Nephron (organoid): ENCODE data around the gene GTF2IRD1.
"Not testable (repeated sequence)": the region's sequence is repeated elsewhere in the genome, so short reads cannot be mapped to it uniquely, and the experiment has no call there.

ENCODE experiments used
- H3K27ac Mint-ChIP-seq, 3 experiments: 2 replicates each; pipeline ENCODE4 v1.8.0; 2020; ENCODE audit warnings: mixed read lengths in 3 of 3, mild to moderate bottlenecking in 2 of 3, moderate library complexity in 1 of 3
- H3K27me3 Mint-ChIP-seq: 2 replicates; pipeline ENCODE4 v1.8.0; 2021; ENCODE audit warnings: low read depth, mild to moderate bottlenecking, moderate library complexity, mixed read lengths
- H3K36me3 Mint-ChIP-seq: 2 replicates; pipeline ENCODE4 v1.8.0; 2020; ENCODE audit warnings: low read depth, mixed read lengths
- H3K4me1 Mint-ChIP-seq: 2 replicates; pipeline ENCODE4 v1.8.0; 2020; ENCODE audit warnings: mixed read lengths
- H3K4me3 Mint-ChIP-seq, 3 experiments: 2 replicates each; pipeline ENCODE4 v1.8.0; 2020; ENCODE audit warnings: mild to moderate bottlenecking in 3 of 3, mixed read lengths in 3 of 3, moderate library complexity in 2 of 3
- H3K9me3 Mint-ChIP-seq: 2 replicates; pipeline ENCODE4 v1.8.0; 2020; ENCODE audit warnings: mixed read lengths
- CTCF ChIP-seq, 3 experiments: fragments of 200-600 bp; sonication (generic); IDR thresholded peaks; one replicate each; pipeline ENCODE4 v1.5.0; 2021; ENCODE audit warnings: antibody characterized with exemption in 3 of 3; ENCODE audit not compliant: unreplicated experiment in 3 of 3

GTF2IRD1 gene

GRCh38 chr7:74417419-74417971 is 36.2 kb upstream of the GTF2IRD1 start:
- TF ChIP-seq CTCF (IDR thresholded peaks at IDR 0.05; ENCODE audit: unreplicated experiment in 3 of 3), result peak; percentile 95 to 97 (median 97)
- no peak overlapping the region for H3K4me3 Mint-ChIP-seq
- no peaks in the 10 kb centered on the region for H3K4me1 Mint-ChIP-seq
- no peak overlapping the region for H3K27ac Mint-ChIP-seq
- no peaks in the 10 kb centered on the region for H3K9me3 Mint-ChIP-seq
- no peaks in the 10 kb centered on the region for H3K36me3 Mint-ChIP-seq
- no peaks in the 10 kb centered on the region for H3K27me3 Mint-ChIP-seq

- Mint-ChIP-seq H3K27me3 (no peaks in the 10 kb centered on the region), H3K27ac (peak overlapping the region in 1 of 3 experiments; percentile 1), H3K4me3 (no peak overlapping the region), H3K36me3 (no peaks in the 10 kb centered on the region), H3K9me3 (no peaks in the 10 kb centered on the region), H3K4me1 (no peaks in the 10 kb centered on the region)
- no peak for TF ChIP-seq CTCF (IDR thresholded peaks at IDR 0.05; ENCODE audit: unreplicated experiment in 3 of 3)
Observed at GRCh38 chr7:74418076-74418475, 35.6 kb upstream of the GTF2IRD1 start.

GRCh38 chr7:74418538-74418937 is 35.2 kb upstream of the GTF2IRD1 start:
- Mint-ChIP-seq H3K4me1 (no peaks in the 10 kb centered on the region), H3K27ac (peak overlapping the region in 1 of 3 experiments; percentile 1), H3K9me3 (no peaks in the 10 kb centered on the region), H3K36me3 (no peaks in the 10 kb centered on the region), H3K27me3 (no peaks in the 10 kb centered on the region), H3K4me3 (no peak overlapping the region)
- TF ChIP-seq CTCF (IDR thresholded peaks at IDR 0.05; ENCODE audit: unreplicated experiment in 3 of 3), result no peak

- H3K27ac Mint-ChIP-seq, H3K36me3 Mint-ChIP-seq, H3K27me3 Mint-ChIP-seq, H3K4me1 Mint-ChIP-seq, H3K4me3 Mint-ChIP-seq, H3K9me3 Mint-ChIP-seq: not testable (repeated sequence)
Observed at GRCh38 chr7:74419232-74419631, 34.5 kb upstream of the GTF2IRD1 start.

GRCh38 chr7:74420006-74420405 is 33.7 kb upstream of the GTF2IRD1 start:
- no peak for TF ChIP-seq CTCF (IDR thresholded peaks at IDR 0.05; ENCODE audit: unreplicated experiment in 3 of 3)

GRCh38 chr7:74424291-74424880 is 29.3 kb upstream of the GTF2IRD1 start:
- H3K4me3 Mint-ChIP-seq, result no peak overlapping the region
- no peak for TF ChIP-seq CTCF (IDR thresholded peaks at IDR 0.05; ENCODE audit: unreplicated experiment in 3 of 3)
- H3K27ac Mint-ChIP-seq, result no peak overlapping the region
- no peaks in the 10 kb centered on the region for H3K27me3 Mint-ChIP-seq
- H3K4me1 Mint-ChIP-seq, result no peaks in the 10 kb centered on the region
- no peaks in the 10 kb centered on the region for H3K9me3 Mint-ChIP-seq
- H3K36me3 Mint-ChIP-seq, result no peaks in the 10 kb centered on the region

More at GRCh38 chr7:74420006-74420405, 33.7 kb upstream of the GTF2IRD1 start:
- Mint-ChIP-seq H3K27ac (no peak overlapping the region), H3K9me3 (no peaks in the 10 kb centered on the region), H3K4me1 (no peaks in the 10 kb centered on the region), H3K4me3 (no peak overlapping the region), H3K36me3 (no peaks in the 10 kb centered on the region), H3K27me3 (no peaks in the 10 kb centered on the region)
